Esophagus squamous epithelium (tissue), 4 donors: ENCODE measurements around the gene PDGFRB.

ENCODE experiments used
- POLR2A ChIP-seq, 4 donors: fragments of 450-650 bp; IDR thresholded peaks; one replicate each; pipeline ENCODE4 v1.6.1; 2017; ENCODE audit warnings: antibody characterized with exemption in 4 of 4, mild to moderate bottlenecking in 4 of 4, moderate library complexity in 3 of 4
- TF ChIP-seq, protein P1 (sequence below), 6 experiments: fragments of 450-650 bp in 4 of 6; fragments of 200-600 bp in 2 of 6; sonication (generic) in 2 of 6; IDR thresholded peaks; one replicate each; pipeline ENCODE4 v1.5.1; 2016 to 2019; ENCODE audit warnings: antibody characterized with exemption in 6 of 6, mild to moderate bottlenecking in 4 of 6, moderate library complexity in 4 of 6

DNA sequence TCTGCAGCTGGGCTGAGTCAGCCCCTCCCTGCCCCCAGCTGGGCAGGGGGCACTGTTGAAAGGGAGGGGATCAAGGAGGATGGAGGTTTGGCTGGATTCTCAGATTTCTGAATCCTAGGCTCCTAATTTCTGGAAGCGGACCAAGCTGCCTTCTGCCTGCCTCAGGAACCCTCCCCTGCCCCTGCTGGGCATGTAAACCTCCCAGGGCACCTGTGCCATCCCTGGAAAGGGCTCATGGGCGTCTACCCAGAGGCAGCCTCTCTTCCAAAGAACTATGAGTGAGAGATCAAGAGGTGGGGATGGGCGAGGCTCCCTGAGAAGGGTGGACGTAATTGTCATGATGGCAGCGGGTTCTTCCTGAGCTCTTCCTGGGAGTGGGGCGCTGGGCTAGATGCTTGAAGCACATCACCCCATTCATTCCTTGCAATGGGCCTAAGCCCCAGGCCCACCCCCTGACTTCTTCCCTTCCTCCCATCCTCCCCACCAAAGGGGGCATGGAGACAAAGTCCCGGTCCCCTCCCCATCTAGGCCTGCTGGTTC is 90.9 kb downstream of the PDGFRB start:
- TF ChIP-seq POLR2A (IDR thresholded peaks at IDR 0.05) = no peak
- TF ChIP-seq, protein P1, sequence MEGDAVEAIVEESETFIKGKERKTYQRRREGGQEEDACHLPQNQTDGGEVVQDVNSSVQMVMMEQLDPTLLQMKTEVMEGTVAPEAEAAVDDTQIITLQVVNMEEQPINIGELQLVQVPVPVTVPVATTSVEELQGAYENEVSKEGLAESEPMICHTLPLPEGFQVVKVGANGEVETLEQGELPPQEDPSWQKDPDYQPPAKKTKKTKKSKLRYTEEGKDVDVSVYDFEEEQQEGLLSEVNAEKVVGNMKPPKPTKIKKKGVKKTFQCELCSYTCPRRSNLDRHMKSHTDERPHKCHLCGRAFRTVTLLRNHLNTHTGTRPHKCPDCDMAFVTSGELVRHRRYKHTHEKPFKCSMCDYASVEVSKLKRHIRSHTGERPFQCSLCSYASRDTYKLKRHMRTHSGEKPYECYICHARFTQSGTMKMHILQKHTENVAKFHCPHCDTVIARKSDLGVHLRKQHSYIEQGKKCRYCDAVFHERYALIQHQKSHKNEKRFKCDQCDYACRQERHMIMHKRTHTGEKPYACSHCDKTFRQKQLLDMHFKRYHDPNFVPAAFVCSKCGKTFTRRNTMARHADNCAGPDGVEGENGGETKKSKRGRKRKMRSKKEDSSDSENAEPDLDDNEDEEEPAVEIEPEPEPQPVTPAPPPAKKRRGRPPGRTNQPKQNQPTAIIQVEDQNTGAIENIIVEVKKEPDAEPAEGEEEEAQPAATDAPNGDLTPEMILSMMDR (IDR thresholded peaks at IDR 0.05) = no peak
